SK-N-DZ (cell line): ENCODE data around the gene TAF11L14. TPM values are rescaled to one million over a fixed set of nuclear protein-coding genes. Genes with fewer than 3 reads are reported as not detected.
A peak's percentile ranks its signal among the peaks of the same experiment; 100 is the strongest.
"Not testable (repeated sequence)": the region's sequence is repeated elsewhere in the genome, so short reads cannot be mapped to it uniquely, and the experiment has no call there.

Experiments
- DNase-seq: peaks from one replicate; pipeline ENCODE4 v3.0.0-alpha.2; 2015; ENCODE audit warnings: low spot score
- polyA plus RNA-seq, 2 experiments: library from polyadenylated mRNA; depleted of rRNA; stranded (reverse); fragments of >200 nt; gene quantifications; 2 replicates each; pipeline ENCODE4 v1.2.3, GENCODE V29; 2014

TAF11L14 gene
- 0.44 TPM in 1 of 2 replicates, not detected in the other for polyA plus RNA-seq (2014; cell fraction: cytosol; rRNA removed)
- polyA plus RNA-seq (2014; cell fraction: nucleus; rRNA removed) = not detected in 2 replicates

DNA sequence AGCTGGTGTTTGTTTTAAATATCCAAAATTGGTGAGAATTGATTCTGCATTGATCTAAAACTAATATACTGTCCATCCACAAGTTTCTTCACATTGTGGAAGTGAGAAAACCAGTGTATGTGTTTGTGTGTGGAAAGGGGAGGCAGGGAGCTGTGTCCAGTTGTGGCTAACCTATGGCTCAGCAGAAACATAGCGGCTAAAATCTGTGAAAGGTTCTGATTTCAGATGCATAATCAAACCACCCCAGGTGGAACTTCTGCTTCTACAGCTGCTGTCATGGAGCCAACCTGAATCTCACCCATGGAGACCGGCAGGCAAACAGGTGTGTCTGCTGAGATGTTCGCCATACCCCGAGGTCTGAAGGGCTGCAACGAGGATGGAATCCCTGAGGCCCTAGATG lies at the start of gene TAF11L14:
TAF11L14 (plus strand) TSS at position 301 of the 400 bp plus-strand sequence.
- DNase-seq = no peak

- not testable (repeated sequence) for DNase-seq
Observed at GRCh38 chr5:17585658-17586057, 48.6 kb upstream of the TAF11L14 start, which contains the start of gene TAF11L7. TSS of gene TAF11L7 (minus strand) at chr5:17585758.

DNA sequence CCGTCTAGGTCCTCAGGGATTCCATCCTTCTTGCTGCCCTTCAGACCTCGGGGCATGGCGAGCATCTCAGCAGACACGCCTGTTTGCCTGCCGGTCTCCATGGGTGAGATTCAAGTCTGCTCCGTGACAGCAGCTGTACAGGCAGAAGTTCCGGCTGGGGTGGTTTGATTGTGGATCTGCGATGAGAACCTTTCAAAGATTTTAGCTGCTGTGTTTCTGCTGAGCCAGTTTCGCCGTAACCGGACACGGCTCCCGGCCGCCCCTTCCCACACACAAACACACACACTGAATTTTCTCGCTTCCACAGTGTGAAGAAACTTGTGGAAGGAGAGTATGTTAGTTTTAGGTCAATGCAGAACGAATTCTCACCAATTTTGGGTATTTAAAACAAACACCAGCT lies 43.4 kb upstream of the TAF11L14 start, which contains the start of gene TAF11L8:
TAF11L8 (minus strand) TSS at position 101 of the 400 bp plus-strand sequence.
- DNase-seq = not testable (repeated sequence)

DNA sequence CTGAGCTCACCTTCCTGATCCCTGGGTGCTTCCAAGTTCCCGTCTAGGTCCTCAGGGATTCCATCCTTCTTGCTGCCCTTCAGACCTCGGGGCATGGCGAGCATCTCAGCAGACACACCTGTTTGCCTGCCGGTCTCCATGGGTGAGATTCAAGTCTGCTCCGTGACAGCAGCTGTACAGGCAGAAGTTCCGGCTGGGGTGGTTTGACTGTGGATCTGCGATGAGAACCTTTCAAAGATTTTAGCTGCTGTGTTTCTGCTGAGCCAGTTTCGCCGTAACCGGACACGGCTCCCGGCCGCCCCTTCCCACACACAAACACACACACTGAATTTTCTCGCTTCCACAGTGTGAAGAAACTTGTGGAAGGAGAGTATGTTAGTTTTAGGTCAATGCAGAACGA lies 40.0 kb upstream of the TAF11L14 start, which contains the start of gene TAF11L9:
TAF11L9 (minus strand) TSS at position 140 of the 400 bp plus-strand sequence.
- not testable (repeated sequence) for DNase-seq

- DNase-seq = not testable (repeated sequence)
Observed at GRCh38 chr5:17597728-17598127, 36.5 kb upstream of the TAF11L14 start, which contains the start of gene TAF11L10. TSS of gene TAF11L10 (minus strand) at chr5:17597828.

DNA sequence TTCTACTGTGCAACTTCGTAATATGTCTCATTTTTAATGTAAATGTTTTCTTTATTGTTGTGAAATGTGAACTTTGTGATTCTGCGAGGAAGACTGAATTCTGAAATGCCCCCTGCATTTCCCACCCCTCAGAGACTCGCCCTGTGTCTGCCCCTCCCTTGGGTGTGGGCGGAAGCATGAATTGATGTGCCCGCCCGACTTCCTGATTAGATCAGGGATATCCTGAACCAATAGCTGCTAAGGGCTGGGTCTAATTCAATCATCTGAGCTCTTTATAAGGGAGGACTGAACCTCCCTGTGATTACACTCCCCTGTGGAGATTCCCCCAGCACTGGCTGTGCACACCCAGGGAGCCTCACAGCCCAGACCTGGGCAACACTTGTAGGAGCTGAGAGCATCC lies 30.4 kb upstream of the TAF11L14 start, which contains the start of gene TAF11L11:
TAF11L11 (plus strand) TSS at position 304 of the 400 bp plus-strand sequence.
- not testable (repeated sequence) for DNase-seq

DNA sequence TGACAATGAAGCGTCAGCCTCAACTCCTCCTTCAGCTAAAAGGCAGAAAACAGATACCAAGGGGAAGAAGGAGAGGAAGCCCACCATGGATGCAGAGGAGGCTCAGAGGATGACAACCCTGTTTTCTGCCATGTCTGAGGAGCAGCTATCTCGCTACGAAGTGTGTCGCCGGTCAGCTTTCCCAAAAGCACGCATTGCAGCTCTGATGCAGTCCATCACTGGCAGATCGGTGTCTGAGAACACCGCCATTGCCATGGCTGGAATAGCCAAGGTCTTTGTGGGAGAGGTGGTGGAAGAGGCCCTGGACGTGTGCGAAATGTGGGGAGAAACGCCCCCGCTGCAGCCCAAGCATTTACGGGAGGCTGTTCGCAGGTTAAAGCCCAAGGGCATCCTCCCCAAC lies 29.3 kb upstream of the TAF11L14 start:
- DNase-seq = no peak

DNA sequence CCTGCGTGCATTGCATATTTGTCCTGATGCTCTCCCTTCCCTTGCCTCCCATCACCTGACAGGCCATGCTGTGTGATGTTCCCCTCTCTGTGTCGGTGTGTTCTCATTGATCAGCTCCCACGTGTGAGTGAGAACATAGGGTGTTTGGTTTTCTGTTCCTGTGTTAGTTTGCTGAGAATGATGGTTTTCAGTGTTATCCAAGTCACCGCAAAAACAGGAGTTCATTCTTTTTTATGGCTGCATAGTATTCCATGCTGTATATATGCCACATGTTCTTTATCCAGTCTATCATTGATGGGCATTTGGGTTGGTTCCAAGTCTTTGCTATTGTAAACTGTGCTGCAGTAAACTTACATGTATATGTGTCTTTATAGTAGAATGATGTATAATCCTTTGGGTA lies 26.8 kb upstream of the TAF11L14 start:
- not testable (repeated sequence) for DNase-seq

GRCh38 chr5:17610092-17610491 lies 24.2 kb upstream of the TAF11L14 start, which contains the start of gene TAF11L12:
TSS of gene TAF11L12 (plus strand) at chr5:17610392.
- not testable (repeated sequence) for DNase-seq

- DNase-seq = peak; percentile 75
Observed at GRCh38 chr5:17614872-17615605, 19.2 kb upstream of the TAF11L14 start.

- DNase-seq = no peak
Observed at GRCh38 chr5:17619354-17619753, 14.9 kb upstream of the TAF11L14 start.

DNA sequence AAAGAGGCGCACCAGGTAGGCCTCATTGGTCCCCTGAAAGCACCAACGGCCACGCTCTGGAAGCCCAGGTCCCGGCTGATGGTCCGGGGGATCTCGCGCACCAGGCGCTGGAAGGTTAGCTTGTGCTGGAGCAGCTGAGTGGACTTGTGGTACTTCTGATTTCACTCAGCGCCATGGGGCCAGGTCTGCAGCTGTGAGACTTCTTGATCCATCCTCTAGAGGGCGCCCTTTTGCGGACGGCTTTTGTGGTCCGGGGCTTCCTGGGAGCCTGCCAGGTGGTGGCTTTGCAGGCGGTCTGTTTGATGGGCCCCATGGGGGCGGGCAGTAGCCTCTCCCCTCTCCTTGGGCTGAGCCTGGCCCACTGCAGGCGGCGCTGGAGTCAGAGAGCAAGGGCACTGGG lies 13.6 kb upstream of the TAF11L14 start:
- no peak for DNase-seq

DNA sequence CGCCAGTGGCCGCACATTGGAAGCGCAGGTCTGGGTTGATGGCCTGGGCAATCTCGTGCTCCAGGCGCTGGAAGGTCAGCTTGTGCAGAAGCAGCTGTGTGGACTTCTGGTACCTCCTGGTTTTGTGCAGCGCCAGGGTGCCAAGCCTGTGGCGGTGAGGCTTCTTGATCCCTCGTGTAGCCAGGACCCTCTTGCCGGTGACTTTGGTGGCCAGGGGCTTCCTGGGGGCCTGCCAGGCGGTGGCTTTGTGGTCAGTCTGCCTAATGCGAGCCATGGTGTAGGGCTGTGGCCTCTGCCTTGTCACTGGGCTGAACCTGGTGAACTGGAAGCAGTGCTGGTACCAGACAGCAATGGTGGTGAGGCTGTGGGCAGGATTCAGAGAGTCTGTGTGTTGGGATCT lies 8.6 kb upstream of the TAF11L14 start:
- no peak for DNase-seq

DNA sequence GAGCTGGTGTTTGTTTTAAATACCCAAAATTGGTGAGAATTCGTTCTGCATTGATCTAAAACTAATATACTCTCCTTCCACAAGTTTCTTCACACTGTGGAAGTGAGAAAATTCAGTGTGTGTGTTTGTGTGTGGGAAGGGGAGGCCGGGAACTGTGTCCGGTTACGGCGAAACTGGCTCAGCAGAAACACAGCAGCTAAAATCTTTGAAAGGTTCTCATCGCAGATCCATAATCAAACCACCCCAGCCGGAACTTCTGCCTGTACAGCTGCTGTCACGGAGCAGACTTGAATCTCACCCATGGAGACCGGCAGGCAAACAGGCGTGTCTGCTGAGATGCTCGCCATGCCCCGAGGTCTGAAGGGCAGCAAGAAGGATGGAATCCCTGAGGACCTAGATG lies 2.5 kb upstream of the TAF11L14 start, which contains the start of gene TAF11L13:
TAF11L13 (plus strand) TSS at position 301 of the 400 bp plus-strand sequence.
- DNase-seq = not testable (repeated sequence)

GRCh38 chr5:17649232-17649631 lies 15.0 kb downstream of the TAF11L14 start:
- not testable (repeated sequence) for DNase-seq

DNA sequence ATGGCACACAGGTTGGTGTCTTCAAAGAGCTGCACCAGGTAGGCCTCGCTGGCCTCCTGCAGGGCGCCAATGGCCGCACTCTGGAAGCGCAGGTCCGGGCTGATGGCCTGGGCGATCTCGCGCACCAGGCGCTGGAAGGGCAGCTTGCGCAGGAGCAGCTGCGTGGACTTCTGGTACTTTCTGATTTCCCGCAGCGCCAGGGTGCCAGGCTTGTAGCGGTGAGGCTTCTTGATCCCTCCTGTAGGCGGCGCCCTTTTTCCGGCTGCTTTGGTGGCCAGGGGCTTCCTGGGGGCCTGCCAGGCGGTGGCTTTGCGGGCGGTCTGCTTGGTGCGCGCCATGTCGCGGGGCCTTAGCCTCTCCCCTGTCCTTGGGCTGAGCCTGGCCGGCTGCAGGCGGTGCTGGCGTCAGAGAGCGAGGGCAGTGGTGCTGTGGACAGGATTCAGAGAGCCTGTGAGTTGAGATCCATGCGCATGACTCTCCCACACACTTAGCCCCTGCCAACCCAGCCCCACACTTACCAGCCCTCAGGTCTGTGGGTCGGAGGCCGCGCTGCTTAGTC lies 21.0 kb downstream of the TAF11L14 start:
- not testable (repeated sequence) for DNase-seq

DNA sequence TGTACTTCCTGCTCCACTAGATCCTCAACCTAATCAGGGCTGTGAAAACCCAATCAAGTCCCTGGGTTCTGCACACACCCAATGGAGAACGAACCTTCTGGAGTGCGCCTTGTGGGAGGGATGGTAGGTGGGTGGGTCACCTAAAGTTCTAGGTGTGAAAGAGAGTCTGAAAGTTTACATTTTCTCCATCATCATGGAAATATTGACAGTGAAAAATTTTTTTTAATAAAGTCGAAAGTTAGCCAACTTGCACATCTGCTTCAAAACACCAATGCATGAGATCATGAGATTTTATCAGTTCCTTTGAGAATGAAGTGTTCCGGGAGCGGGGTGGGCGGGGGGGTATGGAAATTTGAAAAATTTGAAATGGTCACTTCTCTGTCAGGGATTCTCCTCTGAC lies 21.7 kb downstream of the TAF11L14 start:
- no peak for DNase-seq

GRCh38 chr5:17663182-17663581 lies 28.9 kb downstream of the TAF11L14 start:
- no peak for DNase-seq

DNA sequence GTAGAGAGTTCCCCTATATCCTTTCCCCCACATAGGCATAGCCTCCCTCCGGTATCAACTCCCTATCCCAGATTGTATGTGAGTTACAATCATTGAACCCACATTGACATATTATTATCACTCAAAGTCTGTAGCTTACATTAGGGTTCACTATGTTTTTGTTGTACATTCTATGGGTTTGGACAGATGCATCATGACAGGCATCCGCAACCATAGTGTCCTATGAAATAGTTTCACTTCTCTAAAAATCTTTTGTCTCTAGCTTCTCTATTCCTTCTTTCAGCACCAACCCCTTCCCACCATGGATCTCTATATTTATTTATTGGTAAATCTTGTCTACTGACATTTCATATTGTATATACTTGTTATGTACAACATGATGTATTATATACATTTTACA lies 31.6 kb downstream of the TAF11L14 start:
- DNase-seq = no peak

GRCh38 chr5:17666726-17667235 lies 32.5 kb downstream of the TAF11L14 start:
- no peak for DNase-seq

DNA sequence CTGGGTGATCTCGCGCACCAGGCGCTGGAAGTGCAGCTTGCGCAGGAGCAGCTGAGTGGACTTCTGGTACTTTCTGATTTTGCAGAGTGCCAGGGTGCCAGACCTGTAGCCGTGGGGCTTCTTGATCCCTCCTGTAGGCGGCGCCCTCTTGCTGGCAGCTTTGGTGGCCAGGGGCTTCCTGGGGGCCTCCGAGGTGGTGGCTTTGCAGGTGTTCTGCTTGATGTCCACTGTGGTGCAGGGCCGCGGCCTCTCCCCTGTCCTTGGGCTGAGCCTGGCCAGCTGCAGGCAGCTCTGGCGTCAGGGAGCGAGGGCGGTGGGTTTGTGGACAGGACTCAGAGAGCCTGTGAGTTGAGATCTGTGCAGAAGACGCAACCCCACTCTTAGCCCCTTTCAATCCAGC lies 36.1 kb downstream of the TAF11L14 start:
- DNase-seq = no peak

DNA sequence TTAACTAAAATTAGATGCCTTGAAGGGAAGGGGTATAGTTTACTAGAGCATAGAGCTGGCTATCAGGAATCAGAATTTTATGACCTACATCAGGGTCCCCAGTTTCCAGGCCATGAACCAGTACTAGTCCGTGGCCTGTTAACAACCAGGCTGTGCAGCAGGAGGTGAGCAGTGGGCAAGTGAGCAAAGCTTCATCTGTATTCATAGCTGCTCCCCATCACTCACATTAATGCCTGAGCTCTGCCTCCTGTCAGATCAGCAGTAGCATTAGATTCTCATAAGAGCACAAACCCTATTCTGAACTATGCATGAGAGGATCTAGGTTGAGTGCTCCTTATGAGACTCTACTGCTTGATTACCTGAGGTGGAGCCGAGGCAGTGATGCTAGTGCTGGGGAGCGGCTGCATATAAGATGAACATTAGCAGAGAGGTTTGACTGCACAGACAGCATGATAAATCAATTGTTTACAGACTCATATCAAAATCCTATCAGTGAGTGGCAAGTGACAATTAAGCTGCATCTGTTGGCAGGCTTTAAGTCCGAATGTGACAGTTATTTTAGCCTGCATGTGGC lies 44.6 kb downstream of the TAF11L14 start:
- DNase-seq = no peak
